ENCODE data around the gene GNS.

Gene GNS

GRCh38 chr12:64671681-64672080 lies 87.5 kb downstream of the GNS start:
- FAIRE-seq, result no peak

GRCh38 chr12:64670919-64671639 lies 88.1 kb downstream of the GNS start:
- FAIRE-seq, result no peak

- FAIRE-seq, result no peak
These were observed 89.2 kb downstream of the GNS start for GRCh38 chr12:64670019-64670418.

- FAIRE-seq, result no peak
These were observed 89.8 kb downstream of the GNS start for GRCh38 chr12:64669270-64669842.

- FAIRE-seq, result no peak
These were observed 91.4 kb downstream of the GNS start for GRCh38 chr12:64667793-64668192.

GRCh38 chr12:64666054-64666914 lies 92.9 kb downstream of the GNS start:
- no peak for FAIRE-seq

- no peak for FAIRE-seq
These were observed 93.7 kb downstream of the GNS start for GRCh38 chr12:64665514-64665913.

All from G401.6 (cell line).